Measurements from ENCODE around the gene ADAMTSL3. TPM values are rescaled to one million over a fixed set of nuclear protein-coding genes. Genes with fewer than 3 reads are reported as not detected.

ADAMTSL3 gene
- total and polyA plus RNA-seq, 2 donors (not counting 1 experiment from before 2014, with no cell fraction given): 0.14 to 0.17 TPM

- H3K36me3 ChIP-seq (ENCODE audit: control insufficient read depth, insufficient read depth, low read length): no peaks in the 10 kb centered on the region
- no peak overlapping the region for H3K9ac ChIP-seq (ENCODE audit: insufficient read depth, low read length)
Measured at GRCh38 chr15:83919319-83919830, 265.5 kb downstream of the ADAMTSL3 start.

DNA sequence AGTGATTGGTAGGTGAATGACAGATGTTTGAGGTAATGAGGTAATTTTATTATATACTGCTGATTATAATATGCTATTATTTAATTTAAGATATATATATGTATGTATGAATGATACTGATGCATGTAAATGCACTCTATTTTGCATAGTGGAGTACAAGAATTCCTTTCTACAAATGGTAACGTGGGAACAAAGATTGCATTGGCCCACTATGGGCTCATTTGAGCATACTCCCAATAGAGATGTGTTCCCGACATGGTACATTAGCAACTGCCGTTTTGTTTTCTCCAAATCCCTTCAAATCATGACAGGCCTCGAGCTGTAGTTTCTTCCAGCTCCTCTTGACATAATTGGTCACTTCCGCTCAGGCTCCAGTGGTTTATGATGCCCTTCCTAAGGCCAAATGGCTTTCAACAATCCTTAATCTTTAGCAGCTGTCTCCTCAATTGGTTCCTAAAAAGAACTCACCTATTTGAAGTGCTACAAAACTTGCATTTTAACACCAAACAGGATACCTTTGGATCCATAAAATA is 266.1 kb downstream of the ADAMTSL3 start:
- Histone ChIP-seq H3K4me2 (ENCODE audit: extremely low read depth, insufficient read depth, low read length) (no peak overlapping the region), H3K27me3 (ENCODE audit: control insufficient read depth, insufficient read depth, low read length) (no peaks in the 10 kb centered on the region), H3K36me3 (ENCODE audit: control insufficient read depth, insufficient read depth, low read length) (no peaks in the 10 kb centered on the region), H3K27ac (ENCODE audit: insufficient read depth, low read length) (no peak overlapping the region), H4K20me1 (ENCODE audit: control insufficient read depth, extremely low read depth, insufficient read depth, low read length) (no peaks in the 10 kb centered on the region), H3K79me2 (ENCODE audit: control insufficient read depth, insufficient read depth, low read length) (no peaks in the 10 kb centered on the region), H3K9ac (ENCODE audit: insufficient read depth, low read length) (no peak overlapping the region), H3K4me3 (replicated peaks in 1 of 4; ENCODE audit: control extremely low read depth in 1 of 4, insufficient read depth in 1 of 4, low read depth in 3 of 4, low read length in 4 of 4) (no peak overlapping the region), H2AFZ (ENCODE audit: low read length) (no peak overlapping the region), H3K4me1 (ENCODE audit: control insufficient read depth, extremely low read depth, insufficient read depth, low read length) (no peaks in the 10 kb centered on the region), H3K9me3 (ENCODE audit: control insufficient read depth, insufficient read depth, low read depth, low read length) (no peaks in the 10 kb centered on the region)
- DNase-seq (ENCODE audit: low read depth in 2 of 2): no peak
- no peak for TF ChIP-seq EZH2 (IDR thresholded peaks at IDR 0.05; ENCODE audit: low read length, missing control alignments)
- TF ChIP-seq, protein P1, sequence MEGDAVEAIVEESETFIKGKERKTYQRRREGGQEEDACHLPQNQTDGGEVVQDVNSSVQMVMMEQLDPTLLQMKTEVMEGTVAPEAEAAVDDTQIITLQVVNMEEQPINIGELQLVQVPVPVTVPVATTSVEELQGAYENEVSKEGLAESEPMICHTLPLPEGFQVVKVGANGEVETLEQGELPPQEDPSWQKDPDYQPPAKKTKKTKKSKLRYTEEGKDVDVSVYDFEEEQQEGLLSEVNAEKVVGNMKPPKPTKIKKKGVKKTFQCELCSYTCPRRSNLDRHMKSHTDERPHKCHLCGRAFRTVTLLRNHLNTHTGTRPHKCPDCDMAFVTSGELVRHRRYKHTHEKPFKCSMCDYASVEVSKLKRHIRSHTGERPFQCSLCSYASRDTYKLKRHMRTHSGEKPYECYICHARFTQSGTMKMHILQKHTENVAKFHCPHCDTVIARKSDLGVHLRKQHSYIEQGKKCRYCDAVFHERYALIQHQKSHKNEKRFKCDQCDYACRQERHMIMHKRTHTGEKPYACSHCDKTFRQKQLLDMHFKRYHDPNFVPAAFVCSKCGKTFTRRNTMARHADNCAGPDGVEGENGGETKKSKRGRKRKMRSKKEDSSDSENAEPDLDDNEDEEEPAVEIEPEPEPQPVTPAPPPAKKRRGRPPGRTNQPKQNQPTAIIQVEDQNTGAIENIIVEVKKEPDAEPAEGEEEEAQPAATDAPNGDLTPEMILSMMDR (conservative IDR thresholded peaks at IDR 0.05 in 1 of 2, IDR thresholded peaks at IDR 0.05 in 1 of 2; ENCODE audit: low read depth in 1 of 2, low read length in 2 of 2): no peak

More at GRCh38 chr15:83919319-83919830, 265.5 kb downstream of the ADAMTSL3 start:
- no peaks in the 10 kb centered on the region for H4K20me1 ChIP-seq (ENCODE audit: control insufficient read depth, extremely low read depth, insufficient read depth, low read length)
- no peak for TF ChIP-seq EZH2 (IDR thresholded peaks at IDR 0.05; ENCODE audit: low read length, missing control alignments)
- TF ChIP-seq, protein P1 (conservative IDR thresholded peaks at IDR 0.05 in 1 of 2, IDR thresholded peaks at IDR 0.05 in 1 of 2; ENCODE audit: low read depth in 1 of 2, low read length in 2 of 2): no peak
- H3K4me2 ChIP-seq (ENCODE audit: extremely low read depth, insufficient read depth, low read length): no peak overlapping the region
- no peaks in the 10 kb centered on the region for H3K27me3 ChIP-seq (ENCODE audit: control insufficient read depth, insufficient read depth, low read length)
- no peaks in the 10 kb centered on the region for H3K4me1 ChIP-seq (ENCODE audit: control insufficient read depth, extremely low read depth, insufficient read depth, low read length)
- H2AFZ ChIP-seq (ENCODE audit: low read length): no peak overlapping the region
- no peak for DNase-seq (ENCODE audit: low read depth in 2 of 2)
- H3K4me3 ChIP-seq (replicated peaks in 1 of 4; ENCODE audit: control extremely low read depth in 1 of 4, insufficient read depth in 1 of 4, low read depth in 3 of 4, low read length in 4 of 4): no peak overlapping the region
- no peak overlapping the region for H3K27ac ChIP-seq (ENCODE audit: insufficient read depth, low read length)
- H3K9me3 ChIP-seq (ENCODE audit: control insufficient read depth, insufficient read depth, low read depth, low read length): no peaks in the 10 kb centered on the region
- no peaks in the 10 kb centered on the region for H3K79me2 ChIP-seq (ENCODE audit: control insufficient read depth, insufficient read depth, low read length)

DNA sequence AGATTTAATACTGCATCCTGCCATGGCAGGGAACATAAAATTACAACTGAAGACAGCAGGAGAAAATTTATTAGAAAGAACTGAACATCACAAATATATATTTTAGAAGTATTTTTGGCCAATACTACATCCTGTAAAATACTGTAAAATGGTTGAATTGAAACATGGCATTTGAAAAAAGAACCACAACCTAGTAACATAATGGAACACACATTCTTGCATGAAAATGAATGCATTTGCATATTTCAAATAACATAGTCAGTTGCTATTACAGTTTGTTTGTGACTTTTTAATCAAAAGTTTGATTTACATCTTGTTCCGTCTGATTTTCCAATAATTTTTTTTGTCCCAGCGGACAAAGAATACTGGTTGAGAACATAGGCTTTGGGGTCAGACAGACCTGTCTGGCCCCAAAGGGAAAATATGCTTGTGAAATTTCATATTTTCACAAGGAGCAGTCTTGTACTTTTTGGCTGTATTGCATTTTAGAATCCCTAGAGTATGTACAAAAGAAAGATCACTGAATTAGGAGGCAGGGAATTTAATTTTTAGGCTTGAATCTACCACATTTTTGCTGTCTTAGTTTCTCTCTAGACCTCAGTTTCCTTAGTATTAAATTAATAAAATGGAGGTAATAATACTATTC is 268.8 kb downstream of the ADAMTSL3 start:
- Histone ChIP-seq H3K79me2 (ENCODE audit: control insufficient read depth, insufficient read depth, low read length) (no peaks in the 10 kb centered on the region), H3K27me3 (ENCODE audit: control insufficient read depth, insufficient read depth, low read length) (no peaks in the 10 kb centered on the region), H3K4me3 (replicated peaks in 1 of 4; ENCODE audit: control extremely low read depth in 1 of 4, insufficient read depth in 1 of 4, low read depth in 3 of 4, low read length in 4 of 4) (no peak overlapping the region), H4K20me1 (ENCODE audit: control insufficient read depth, extremely low read depth, insufficient read depth, low read length) (no peaks in the 10 kb centered on the region), H3K4me2 (ENCODE audit: extremely low read depth, insufficient read depth, low read length) (no peak overlapping the region), H3K27ac (ENCODE audit: insufficient read depth, low read length) (no peak overlapping the region), H3K9me3 (ENCODE audit: control insufficient read depth, insufficient read depth, low read depth, low read length) (no peaks in the 10 kb centered on the region), H2AFZ (ENCODE audit: low read length) (no peak overlapping the region), H3K36me3 (ENCODE audit: control insufficient read depth, insufficient read depth, low read length) (no peaks in the 10 kb centered on the region), H3K4me1 (ENCODE audit: control insufficient read depth, extremely low read depth, insufficient read depth, low read length) (no peaks in the 10 kb centered on the region), H3K9ac (ENCODE audit: insufficient read depth, low read length) (no peak overlapping the region)
- TF ChIP-seq EZH2 (IDR thresholded peaks at IDR 0.05; ENCODE audit: low read length, missing control alignments): no peak
- TF ChIP-seq, protein P1 (conservative IDR thresholded peaks at IDR 0.05 in 1 of 2, IDR thresholded peaks at IDR 0.05 in 1 of 2; ENCODE audit: low read depth in 1 of 2, low read length in 2 of 2): no peak
- no peak for DNase-seq (ENCODE audit: low read depth in 2 of 2)
